HepG2 (cell line): ENCODE data around the gene CAMK2G. TPM values are rescaled to one million over a fixed set of nuclear protein-coding genes. Genes with fewer than 3 reads are reported as not detected.

Experiments
- ATF7 ChIP-seq, 2 experiments: fragments of 450-650 bp in 1 of 2; sonication (generic) in 1 of 2; formaldehyde crosslinking in 1 of 2; IDR thresholded peaks; 2 replicates each; pipeline versions ENCODE4 v1.4.0 to v1.6.1; 2016 to 2020; ENCODE audit warnings: antibody characterized with exemption in 1 of 2, mild to moderate bottlenecking in 1 of 2, missing genetic modification reagents in 1 of 2
- ATF7-NPFF ChIP-seq: sonication (generic); formaldehyde crosslinking; IDR thresholded peaks from 2 replicates; pipeline ENCODE4 v1.8.1; 2023; ENCODE audit warnings: mild to moderate bottlenecking, low read depth, missing genetic modification reagents, moderate library complexity
- BCLAF1 ChIP-seq: fragments of 450-650 bp; IDR thresholded peaks from 2 replicates; pipeline ENCODE4 v1.6.1; 2017; ENCODE audit warnings: mild to moderate bottlenecking
- HIC2 ChIP-seq: sonication (generic); formaldehyde crosslinking; IDR thresholded peaks from 2 replicates; pipeline ENCODE4 v1.9.0; 2022; ENCODE audit warnings: low read depth, missing genetic modification reagents
- HNF4A ChIP-seq: sonication (generic); formaldehyde crosslinking; IDR thresholded peaks from 2 replicates; pipeline ENCODE4 v1.4.0; 2020; ENCODE audit warnings: missing genetic modification reagents
- NFYC ChIP-seq: IDR thresholded peaks from 2 replicates; pipeline ENCODE4 v1.6.1; 2016; ENCODE audit warnings: missing genetic modification reagents, missing compliant biosample characterization
- PAXIP1 ChIP-seq: sonication (generic); formaldehyde crosslinking; conservative IDR thresholded peaks from 2 replicates; pipeline ENCODE4 v1.4.0; 2020; ENCODE audit warnings: mild to moderate bottlenecking, missing genetic modification reagents, moderate library complexity
- SIX1 ChIP-seq: sonication (generic); formaldehyde crosslinking; IDR thresholded peaks from 2 replicates; pipeline ENCODE4 v1.4.0; 2020; ENCODE audit warnings: missing genetic modification reagents, borderline replicate concordance
- TFDP1 ChIP-seq: IDR thresholded peaks from 2 replicates; pipeline ENCODE4 v1.6.1; 2016; ENCODE audit warnings: missing compliant biosample characterization, missing genetic modification reagents, borderline replicate concordance
- YY1 ChIP-seq: IDR thresholded peaks from 2 replicates; pipeline ENCODE4 v1.6.1; 2011; ENCODE audit warnings: low read length, low read depth, moderate library complexity, mild to moderate bottlenecking; ENCODE audit not compliant: insufficient read depth, insufficient replicate concordance
- ZBTB20 ChIP-seq: sonication (generic); formaldehyde crosslinking; IDR thresholded peaks from 2 replicates; pipeline ENCODE4 v1.8.1; 2023; ENCODE audit warnings: missing genetic modification reagents, low read depth, mild to moderate bottlenecking, borderline replicate concordance
- ZNF441 ChIP-seq: sonication (generic); formaldehyde crosslinking; IDR thresholded peaks from 2 replicates; pipeline ENCODE4 v1.7.0; 2021; ENCODE audit warnings: missing genetic modification reagents, borderline replicate concordance
- ZNF547 ChIP-seq: sonication (generic); formaldehyde crosslinking; IDR thresholded peaks from 2 replicates; pipeline ENCODE4 v1.5.1; 2020; ENCODE audit warnings: mild to moderate bottlenecking, missing genetic modification reagents
- ZNF678 ChIP-seq: sonication (generic); formaldehyde crosslinking; IDR thresholded peaks from 2 replicates; pipeline ENCODE4 v1.4.0; 2020; ENCODE audit warnings: mild to moderate bottlenecking, missing genetic modification reagents
- ZNF816 ChIP-seq: sonication (generic); formaldehyde crosslinking; IDR thresholded peaks from 2 replicates; pipeline ENCODE4 v1.8.0; 2022; ENCODE audit warnings: missing genetic modification reagents, mild to moderate bottlenecking, borderline replicate concordance
- polyA plus RNA-seq, 8 experiments: library from polyadenylated mRNA; depleted of rRNA in 3 of 8; stranded (reverse) in 7 of 8; unstranded in 1 of 8; fragments of >200 nt; fragmentation: Illumina TruSeq in 4 of 8; extraction: Trizol in 4 of 8; gene quantifications; 2 replicates each; pipeline versions ENCODE4 v1.2.1 to v1.2.3, GENCODE V29; 2011 to 2016; ENCODE audit warnings: low read depth in 4 of 8, missing spikeins in 1 of 8, mixed read lengths in 1 of 8; ENCODE audit not compliant: insufficient read depth in 1 of 8
- total RNA-seq, 5 experiments: library from RNA; depleted of rRNA; stranded (reverse); fragments of >200 nt; fragmentation: Illumina TruSeq; extraction: Trizol; gene quantifications; 2 replicates each; pipeline ENCODE4 v1.2.3, GENCODE V29; 2016; ENCODE audit warnings: low read depth in 1 of 5
- TF ChIP-seq, protein P1 (sequence below): sonication (generic); formaldehyde crosslinking; IDR thresholded peaks from 2 replicates; pipeline ENCODE4 v1.8.0; 2022; ENCODE audit warnings: mild to moderate bottlenecking, missing genetic modification reagents; ENCODE audit not compliant: insufficient replicate concordance

CAMK2G gene
- total and polyA plus RNA-seq, 2 of the 13 experiments (the other 11 are each of a cell fraction or from before 2014, with no cell fraction given), result 15.9 to 18.8 TPM

- TF ChIP-seq NFYC (CRISPR knock-in tag) (peak; percentile 92), PAXIP1 (CRISPR knock-in tag) (no peak), ZNF678 (CRISPR knock-in tag) (no peak), ATF7 (IDR thresholded peaks at IDR 0.05) (no peak), ATF7 (CRISPR knock-in tag; IDR thresholded peaks at IDR 0.05) (no peak), ZNF816 (CRISPR knock-in tag) (no peak), BCLAF1 (no peak), ZBTB20 (CRISPR knock-in tag) (no peak), HNF4A (CRISPR knock-in tag) (no peak), ZNF547 (CRISPR knock-in tag) (0 out of 2 replicates have a peak, but pooled peaks have one; percentile 34), SIX1 (CRISPR knock-in tag) (no peak), ATF7-NPFF (no peak), HIC2 (CRISPR knock-in tag) (no peak), YY1 (peak; percentile 71), ZNF441 (CRISPR knock-in tag) (0 out of 2 replicates have a peak, but pooled peaks have one; percentile 19), TFDP1 (no peak)
- TF ChIP-seq, protein P1, sequence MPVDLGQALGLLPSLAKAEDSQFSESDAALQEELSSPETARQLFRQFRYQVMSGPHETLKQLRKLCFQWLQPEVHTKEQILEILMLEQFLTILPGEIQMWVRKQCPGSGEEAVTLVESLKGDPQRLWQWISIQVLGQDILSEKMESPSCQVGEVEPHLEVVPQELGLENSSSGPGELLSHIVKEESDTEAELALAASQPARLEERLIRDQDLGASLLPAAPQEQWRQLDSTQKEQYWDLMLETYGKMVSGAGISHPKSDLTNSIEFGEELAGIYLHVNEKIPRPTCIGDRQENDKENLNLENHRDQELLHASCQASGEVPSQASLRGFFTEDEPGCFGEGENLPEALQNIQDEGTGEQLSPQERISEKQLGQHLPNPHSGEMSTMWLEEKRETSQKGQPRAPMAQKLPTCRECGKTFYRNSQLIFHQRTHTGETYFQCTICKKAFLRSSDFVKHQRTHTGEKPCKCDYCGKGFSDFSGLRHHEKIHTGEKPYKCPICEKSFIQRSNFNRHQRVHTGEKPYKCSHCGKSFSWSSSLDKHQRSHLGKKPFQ (CRISPR knock-in tag), result no peak
Measured at GRCh38 chr10:73785211-73785720, 89.1 kb downstream of the CAMK2G start, which contains the start of gene ZSWIM8 (continued).
